GM19455 (cell line): ENCODE results near the gene VGLL4.
"Not testable (repeated sequence)": the region's sequence is repeated elsewhere in the genome, so short reads cannot be mapped to it uniquely, and the experiment has no call there.

Source experiments
- ATAC-seq: cut with Tn5 transposase; IDR thresholded peaks from one replicate; pipeline ENCODE4 v1.9.1; 2021; ENCODE audit not compliant: unreplicated experiment

The VGLL4 gene, protein sequence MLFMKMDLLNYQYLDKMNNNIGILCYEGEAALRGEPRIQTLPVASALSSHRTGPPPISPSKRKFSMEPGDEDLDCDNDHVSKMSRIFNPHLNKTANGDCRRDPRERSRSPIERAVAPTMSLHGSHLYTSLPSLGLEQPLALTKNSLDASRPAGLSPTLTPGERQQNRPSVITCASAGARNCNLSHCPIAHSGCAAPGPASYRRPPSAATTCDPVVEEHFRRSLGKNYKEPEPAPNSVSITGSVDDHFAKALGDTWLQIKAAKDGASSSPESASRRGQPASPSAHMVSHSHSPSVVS

DNA sequence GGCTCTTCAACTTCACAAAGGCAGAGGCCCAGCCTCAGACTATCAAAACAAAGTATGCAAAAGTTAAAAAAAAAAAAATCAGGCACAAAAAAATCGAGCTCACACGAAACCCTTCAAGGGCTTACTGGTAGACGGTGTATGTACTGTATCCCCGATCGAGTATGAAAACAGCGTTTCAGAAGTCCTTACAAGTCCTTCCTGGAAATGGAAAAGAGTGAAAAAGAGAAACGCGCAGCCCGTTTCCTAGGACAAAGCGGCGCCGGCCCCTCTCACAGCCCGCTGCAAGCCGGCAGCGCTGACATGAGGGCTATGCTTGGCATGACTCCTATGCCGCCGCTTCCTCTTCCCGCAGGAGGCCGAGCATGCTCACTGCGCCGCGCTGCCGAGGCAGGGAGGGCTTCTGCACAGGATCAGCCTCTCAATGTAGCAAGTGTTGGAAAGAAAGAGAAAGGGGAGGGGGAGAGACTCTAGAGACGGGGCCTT is at the start of gene VGLL4:
Gene VGLL4, minus strand, starts transcription at position 311 of the 483 bp plus-strand sequence. CDS start 397 bp downstream, outside the sequence.
- peak; percentile 56 for ATAC-seq

- ATAC-seq, result no peak
Observed at GRCh38 chr3:11692532-11692813, 48.8 kb upstream of the VGLL4 start.

GRCh38 chr3:11691767-11692531 is 48.2 kb upstream of the VGLL4 start:
- no peak for ATAC-seq

GRCh38 chr3:11690863-11691766 is 47.4 kb upstream of the VGLL4 start:
- ATAC-seq, result no peak

DNA sequence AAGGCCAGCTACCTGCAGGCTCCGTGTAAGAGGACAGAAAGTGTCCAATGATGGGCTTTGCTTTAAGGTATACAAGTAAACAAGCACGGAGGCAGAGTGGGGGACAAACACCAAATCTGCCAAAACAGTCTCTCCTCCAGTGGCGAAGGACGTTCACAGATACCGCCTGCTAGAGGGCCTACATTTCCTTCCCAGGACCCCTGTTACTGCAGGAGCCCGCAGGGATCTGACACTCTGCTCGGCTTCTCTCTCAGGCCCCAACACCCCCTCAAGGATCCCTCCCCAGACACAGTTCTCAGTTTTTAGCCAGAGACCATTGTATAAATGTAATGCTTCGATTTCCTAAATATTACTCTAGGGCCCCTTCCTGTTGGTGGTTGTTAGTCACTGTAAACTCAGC is 46.0 kb upstream of the VGLL4 start:
- no peak for ATAC-seq

- ATAC-seq, result not testable (repeated sequence)
Observed at GRCh38 chr3:11684980-11685379, 41.3 kb upstream of the VGLL4 start.

GRCh38 chr3:11680509-11680908 is 36.8 kb upstream of the VGLL4 start:
- ATAC-seq, result no peak

DNA sequence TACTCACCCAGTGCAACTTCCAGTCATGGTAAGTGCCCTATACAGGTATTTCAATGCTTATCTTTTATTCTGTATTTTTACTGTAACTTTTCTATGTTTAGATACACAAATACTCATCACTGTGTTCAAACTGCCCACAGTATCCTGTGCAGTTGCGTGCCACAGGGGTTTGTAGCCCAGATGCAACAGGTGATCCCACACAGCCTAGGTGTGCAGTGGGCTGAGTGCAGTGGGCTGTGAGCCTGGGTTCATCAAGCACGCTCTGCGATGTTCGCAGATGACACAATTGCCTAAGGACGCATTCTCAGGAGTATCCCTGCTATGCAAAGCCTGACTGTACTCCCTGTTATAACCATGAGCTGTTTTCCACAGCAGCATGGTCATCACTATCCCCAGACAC is 36.2 kb upstream of the VGLL4 start:
- ATAC-seq, result no peak

GRCh38 chr3:11672363-11672762 is 28.6 kb upstream of the VGLL4 start:
- ATAC-seq, result no peak

DNA sequence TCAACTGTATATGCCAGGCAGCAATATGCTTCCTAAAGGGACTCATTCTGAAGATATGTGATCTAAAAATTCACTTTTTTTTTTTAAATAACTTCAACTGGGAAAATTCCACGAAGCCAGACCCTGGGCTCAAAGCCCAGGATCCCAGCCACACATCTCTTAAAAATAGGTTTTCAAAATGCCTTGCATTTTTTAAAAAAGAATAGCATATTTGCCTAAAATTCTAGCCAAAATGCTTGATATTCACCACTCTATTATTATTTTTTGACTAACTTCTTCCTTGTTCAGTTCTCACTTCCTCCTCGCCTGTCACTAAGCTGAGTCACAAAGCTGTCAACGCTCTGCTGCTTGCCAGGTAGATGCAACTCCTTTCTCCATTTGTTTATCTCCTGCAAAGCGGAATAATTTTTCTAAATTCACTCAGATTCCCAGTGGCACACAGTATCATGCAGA is 28.0 kb upstream of the VGLL4 start:
- ATAC-seq, result no peak

GRCh38 chr3:11668243-11669235 is 24.8 kb upstream of the VGLL4 start:
- no peak for ATAC-seq

DNA sequence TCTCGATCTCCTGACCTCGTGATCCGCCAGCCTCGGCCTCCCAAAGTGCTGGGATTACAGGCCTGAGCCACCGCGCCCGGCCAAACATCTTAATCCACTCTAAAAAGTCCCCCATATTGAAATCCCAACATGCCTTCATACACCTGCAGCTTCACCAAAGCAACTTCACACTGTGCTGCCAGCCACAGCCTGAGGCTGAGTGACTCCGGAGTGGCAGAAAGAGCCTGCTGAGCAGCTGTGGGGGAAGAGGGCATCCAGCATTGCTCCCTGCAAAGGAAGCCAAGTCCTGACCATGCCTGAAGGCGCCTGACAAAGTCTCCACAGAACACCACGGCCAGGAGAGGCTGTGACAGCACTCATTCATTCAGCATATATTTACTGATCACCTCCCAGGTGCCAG is 21.6 kb upstream of the VGLL4 start:
- no peak for ATAC-seq

DNA sequence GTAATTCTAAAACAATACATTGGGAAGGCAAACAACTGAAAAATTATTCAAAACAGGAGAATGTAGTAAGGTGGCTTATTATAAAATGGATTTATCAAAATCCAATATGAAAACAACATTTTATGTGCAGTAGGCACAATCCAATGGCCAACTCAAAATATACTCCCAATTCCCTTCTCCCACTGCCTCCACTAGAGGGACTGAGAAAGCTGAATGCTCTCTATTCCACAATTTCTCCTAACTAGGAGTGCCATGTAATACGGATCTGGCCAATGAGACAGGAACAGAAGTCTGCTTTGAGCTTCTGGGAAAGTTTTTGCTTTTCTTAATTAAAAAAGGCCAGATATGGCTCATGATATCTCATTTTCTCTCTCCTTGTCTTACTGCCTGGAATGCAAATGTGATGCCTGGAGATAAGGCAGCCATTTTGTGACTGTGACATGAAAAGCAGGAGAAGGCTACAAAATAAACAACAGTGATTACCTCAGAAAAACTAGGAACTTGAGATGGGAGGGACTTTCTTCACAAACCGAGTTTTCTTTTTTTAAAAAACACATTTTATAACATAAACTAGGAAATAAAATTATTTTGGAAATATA is 18.8 kb upstream of the VGLL4 start:
- no peak for ATAC-seq

- ATAC-seq, result no peak
Observed at GRCh38 chr3:11661827-11662226, 18.1 kb upstream of the VGLL4 start.

DNA sequence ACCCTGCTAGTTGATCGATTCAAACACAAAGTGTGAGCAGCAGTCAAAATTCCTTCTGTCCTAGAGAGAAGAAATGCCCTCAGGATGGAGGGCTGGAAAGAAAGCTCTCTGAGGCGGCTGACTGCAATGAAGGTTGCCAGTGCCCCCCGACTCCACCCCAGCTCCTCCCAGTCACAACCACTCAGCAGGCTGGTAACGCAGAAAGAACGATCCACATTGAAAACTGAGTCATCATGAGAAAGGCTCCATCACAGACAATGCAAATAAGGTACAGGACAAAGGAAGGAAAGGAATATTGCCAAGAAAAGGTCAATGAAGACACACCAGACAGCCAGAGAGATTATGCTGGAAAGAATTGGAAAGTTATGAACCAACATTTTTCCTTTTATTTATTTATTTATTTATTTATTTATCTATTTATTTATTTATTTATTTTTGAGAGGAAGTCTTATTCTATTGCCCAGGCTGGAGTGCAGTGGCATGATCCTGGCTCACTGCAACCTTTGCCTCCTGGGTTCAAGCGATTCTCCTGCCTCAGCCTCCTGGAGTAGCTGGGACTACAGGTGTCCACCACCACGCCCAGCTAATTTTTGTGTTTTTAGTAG is 17.4 kb upstream of the VGLL4 start:
- ATAC-seq, result no peak

DNA sequence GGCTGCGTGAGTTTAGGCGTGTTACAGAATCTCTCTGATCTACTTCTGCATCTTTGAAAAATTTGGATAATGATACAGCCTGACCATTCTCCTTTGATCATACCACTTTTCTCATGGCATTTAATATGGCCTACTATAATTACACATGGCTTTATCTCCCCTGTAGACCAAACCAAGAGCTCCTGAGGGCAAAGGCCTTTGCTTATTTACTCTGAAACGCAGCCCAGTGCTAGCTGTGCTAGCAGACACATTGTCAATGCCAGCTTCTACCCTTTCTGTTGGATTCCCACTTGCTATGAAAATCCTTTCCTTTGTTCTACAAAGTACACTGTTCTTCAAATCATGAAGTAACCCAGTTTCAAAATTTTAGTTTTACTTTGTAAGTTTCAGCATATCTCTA is 16.5 kb upstream of the VGLL4 start:
- ATAC-seq, result no peak

DNA sequence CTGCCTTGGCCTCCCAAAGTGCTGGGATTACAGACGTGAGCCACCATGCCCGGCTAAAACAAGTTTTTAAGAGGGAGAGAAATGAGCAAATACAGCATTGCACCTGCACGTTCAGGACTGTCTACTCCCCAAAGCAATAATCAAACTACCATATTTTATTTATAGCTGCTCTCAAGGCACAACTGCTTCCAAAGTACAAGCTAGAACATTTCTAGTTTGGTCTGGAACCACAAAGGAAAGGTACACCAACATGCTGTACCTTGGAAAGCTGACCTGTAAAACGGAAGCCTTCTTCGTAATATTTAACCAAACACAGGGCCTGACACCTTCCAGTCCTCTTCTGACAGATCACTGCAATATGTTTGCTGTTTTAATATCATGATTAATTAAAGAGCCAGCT is 14.5 kb upstream of the VGLL4 start:
- no peak for ATAC-seq

GRCh38 chr3:11655196-11655928 is 11.6 kb upstream of the VGLL4 start:
- no peak for ATAC-seq

- no peak for ATAC-seq
Observed at GRCh38 chr3:11654166-11654565, 10.5 kb upstream of the VGLL4 start.
